Measurements from ENCODE around the gene SFXN3. TPM values are rescaled to one million over a fixed set of nuclear protein-coding genes. Genes with fewer than 3 reads are reported as not detected.

The SFXN3 gene
- total RNA-seq, 1 donor from 2014 or later: 0.09 TPM

DNA sequence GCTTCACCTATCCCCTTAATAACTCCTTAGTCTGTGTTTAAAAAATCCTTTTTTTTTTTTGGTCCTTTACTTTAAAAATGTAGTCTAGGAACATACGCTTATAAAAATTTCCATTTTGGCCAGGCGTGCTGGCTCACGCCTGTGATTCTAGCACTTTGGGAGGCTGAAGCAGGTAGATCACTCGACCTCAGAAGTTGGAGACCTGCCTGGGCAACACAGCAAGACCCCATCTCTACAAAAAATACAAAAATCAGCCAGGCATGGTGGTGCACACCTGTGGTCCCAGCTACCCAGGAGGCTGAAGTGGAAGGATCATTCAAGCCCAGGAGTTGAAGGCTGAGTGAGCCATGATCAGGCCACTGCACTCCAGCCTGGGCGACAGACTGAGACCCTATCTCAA lies 45.6 kb downstream of the SFXN3 start:
- TF ChIP-seq EZH2phosphoT487 (IDR thresholded peaks at IDR 0.05) (no peak), EZH2 (IDR thresholded peaks at IDR 0.05) (no peak)
- TF ChIP-seq, protein P1, sequence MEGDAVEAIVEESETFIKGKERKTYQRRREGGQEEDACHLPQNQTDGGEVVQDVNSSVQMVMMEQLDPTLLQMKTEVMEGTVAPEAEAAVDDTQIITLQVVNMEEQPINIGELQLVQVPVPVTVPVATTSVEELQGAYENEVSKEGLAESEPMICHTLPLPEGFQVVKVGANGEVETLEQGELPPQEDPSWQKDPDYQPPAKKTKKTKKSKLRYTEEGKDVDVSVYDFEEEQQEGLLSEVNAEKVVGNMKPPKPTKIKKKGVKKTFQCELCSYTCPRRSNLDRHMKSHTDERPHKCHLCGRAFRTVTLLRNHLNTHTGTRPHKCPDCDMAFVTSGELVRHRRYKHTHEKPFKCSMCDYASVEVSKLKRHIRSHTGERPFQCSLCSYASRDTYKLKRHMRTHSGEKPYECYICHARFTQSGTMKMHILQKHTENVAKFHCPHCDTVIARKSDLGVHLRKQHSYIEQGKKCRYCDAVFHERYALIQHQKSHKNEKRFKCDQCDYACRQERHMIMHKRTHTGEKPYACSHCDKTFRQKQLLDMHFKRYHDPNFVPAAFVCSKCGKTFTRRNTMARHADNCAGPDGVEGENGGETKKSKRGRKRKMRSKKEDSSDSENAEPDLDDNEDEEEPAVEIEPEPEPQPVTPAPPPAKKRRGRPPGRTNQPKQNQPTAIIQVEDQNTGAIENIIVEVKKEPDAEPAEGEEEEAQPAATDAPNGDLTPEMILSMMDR (IDR thresholded peaks at IDR 0.05): no peak
- Histone ChIP-seq H3K36me3 (no peaks in the 10 kb centered on the region), H3F3A (ENCODE audit: low read depth) (no peaks in the 10 kb centered on the region), H3K79me2 (ENCODE audit: low read depth) (no peaks in the 10 kb centered on the region), H3K4me3 (no peak overlapping the region), H2AFZ (replicated peaks) (no peak overlapping the region), H3K4me1 (no peaks in the 10 kb centered on the region), H3K4me2 (no peak overlapping the region), H4K20me1 (ENCODE audit: low read depth) (peaks cover 24% of the 10 kb centered on the region), H3K9ac (no peak overlapping the region), H3K27me3 (peaks cover 98% of the 10 kb centered on the region), H3K9me3 (ENCODE audit: low read depth) (no peaks in the 10 kb centered on the region), H3K27ac (no peak overlapping the region)
- Mint-ChIP-seq H3K9me3 (no peaks in the 10 kb centered on the region), H3K36me3 (no peaks in the 10 kb centered on the region), H3K4me1 (peaks cover 13% of the 10 kb centered on the region), H3K27ac (no peak overlapping the region), H3K27me3 (ENCODE audit: insufficient read depth, low read depth) (peaks cover 57% of the 10 kb centered on the region), H3K4me3 (no peak overlapping the region)
- no peak for DNase-seq (ENCODE audit: low spot score)

DNA sequence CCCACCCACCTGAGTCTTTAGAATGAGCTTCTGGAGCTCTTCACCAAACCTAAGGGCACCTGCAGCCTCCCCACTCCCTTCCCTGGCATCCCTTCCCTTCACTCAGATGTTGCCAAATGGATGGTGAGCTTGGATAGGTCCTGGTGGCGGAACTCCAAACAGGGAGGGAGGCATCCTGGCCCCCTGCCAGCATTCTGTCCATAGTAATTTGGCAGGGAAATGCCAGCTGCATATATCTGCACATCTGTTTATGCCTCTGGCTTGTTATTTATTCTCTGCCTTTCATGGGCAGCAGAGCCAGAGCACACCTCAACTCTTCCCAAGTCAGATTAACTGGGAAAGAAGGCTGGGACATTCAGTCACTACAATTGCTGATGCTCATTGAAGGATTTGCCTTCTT lies 48.8 kb downstream of the SFXN3 start:
- H3K4me2 ChIP-seq: no peak overlapping the region
- no peak overlapping the region for H3K9ac ChIP-seq
- no peak overlapping the region for H3K4me3 ChIP-seq
- no peak for TF ChIP-seq EZH2phosphoT487 (IDR thresholded peaks at IDR 0.05)
- TF ChIP-seq EZH2 (IDR thresholded peaks at IDR 0.05): no peak
- TF ChIP-seq, protein P1 (IDR thresholded peaks at IDR 0.05): no peak
- peaks cover 98% of the 10 kb centered on the region for H3K27me3 ChIP-seq
- DNase-seq (ENCODE audit: low spot score): no peak
- no peaks in the 10 kb centered on the region for H3K36me3 ChIP-seq
- H2AFZ ChIP-seq (replicated peaks): no peak overlapping the region
- H3K27ac Mint-ChIP-seq: no peak overlapping the region
- no peaks in the 10 kb centered on the region for H3K9me3 Mint-ChIP-seq
- H3K27ac ChIP-seq: no peak overlapping the region
- H3F3A ChIP-seq (ENCODE audit: low read depth): no peaks in the 10 kb centered on the region
- H3K79me2 ChIP-seq (ENCODE audit: low read depth): no peaks in the 10 kb centered on the region
- no peaks in the 10 kb centered on the region for H3K9me3 ChIP-seq (ENCODE audit: low read depth)
- H3K4me3 Mint-ChIP-seq: no peak overlapping the region
- peaks cover 42% of the 10 kb centered on the region for H3K27me3 Mint-ChIP-seq (ENCODE audit: insufficient read depth, low read depth)
- H3K4me1 ChIP-seq: no peaks in the 10 kb centered on the region
- peaks cover 20% of the 10 kb centered on the region for H4K20me1 ChIP-seq (ENCODE audit: low read depth)
- no peaks in the 10 kb centered on the region for H3K36me3 Mint-ChIP-seq
- peaks cover 10% of the 10 kb centered on the region for H3K4me1 Mint-ChIP-seq

DNA sequence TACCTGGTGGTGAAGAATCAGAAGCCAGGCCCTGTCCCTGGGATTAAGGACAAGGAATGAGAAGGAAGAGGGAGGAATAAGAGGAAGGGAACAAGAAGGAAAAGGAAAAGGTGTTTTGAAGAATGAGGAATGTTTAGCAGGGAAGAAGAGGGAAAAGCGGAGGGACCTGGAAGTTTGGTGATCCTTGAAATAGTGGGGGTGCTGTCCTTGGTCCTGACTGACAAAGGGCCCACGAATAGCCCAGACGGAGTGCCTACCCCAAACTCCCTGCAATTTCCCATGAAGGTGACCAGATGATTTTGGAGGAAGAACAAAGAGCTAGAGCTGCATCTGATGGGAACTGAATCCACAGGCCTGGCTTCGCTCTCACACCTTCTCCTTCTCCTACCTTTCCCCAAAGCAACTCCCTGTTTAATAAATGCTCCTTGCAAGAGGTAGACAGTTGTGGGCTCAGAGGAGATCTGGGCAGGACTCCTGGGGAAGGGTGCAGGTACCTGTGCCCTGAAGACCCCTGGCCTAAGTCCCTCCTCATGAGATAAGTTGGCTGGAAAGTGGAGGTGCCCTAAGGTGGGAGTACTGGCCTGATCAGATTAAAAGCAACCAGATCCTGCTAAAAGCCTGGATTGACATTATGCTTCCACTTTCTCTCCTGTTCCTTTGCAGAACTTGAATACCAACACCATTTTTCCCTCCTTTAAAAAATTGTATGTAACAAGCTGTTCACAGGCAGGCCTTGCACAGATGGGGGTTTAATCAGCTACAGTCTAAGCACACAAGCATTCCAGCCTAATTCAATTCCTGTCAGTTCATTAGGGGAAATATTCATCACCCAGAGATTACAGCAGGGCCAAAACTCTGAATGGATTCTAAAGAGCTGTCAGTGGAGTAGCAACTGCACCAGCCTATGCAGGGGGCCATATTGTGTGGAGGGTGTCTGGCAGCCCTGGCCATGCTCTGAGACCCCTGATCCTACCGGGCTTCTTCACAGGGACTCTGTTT lies 50.2 kb downstream of the SFXN3 start:
- Histone ChIP-seq H3K36me3 (no peaks in the 10 kb centered on the region), H3K27ac (no peak overlapping the region), H3K79me2 (ENCODE audit: low read depth) (no peaks in the 10 kb centered on the region), H3K4me3 (no peak overlapping the region), H4K20me1 (ENCODE audit: low read depth) (peaks cover 12% of the 10 kb centered on the region), H3K4me1 (no peaks in the 10 kb centered on the region), H3K9me3 (ENCODE audit: low read depth) (no peaks in the 10 kb centered on the region), H2AFZ (replicated peaks) (no peak overlapping the region), H3K4me2 (no peak overlapping the region), H3K27me3 (peaks cover 98% of the 10 kb centered on the region), H3K9ac (no peak overlapping the region), H3F3A (ENCODE audit: low read depth) (no peaks in the 10 kb centered on the region)
- Mint-ChIP-seq H3K27me3 (ENCODE audit: insufficient read depth, low read depth) (peaks cover 38% of the 10 kb centered on the region), H3K9me3 (no peaks in the 10 kb centered on the region), H3K4me1 (peaks cover under 1% of the 10 kb centered on the region), H3K27ac (no peak overlapping the region), H3K36me3 (no peaks in the 10 kb centered on the region), H3K4me3 (no peak overlapping the region)
- DNase-seq (ENCODE audit: low spot score): peak; percentile 70
- TF ChIP-seq, protein P1 (IDR thresholded peaks at IDR 0.05): no peak
- TF ChIP-seq EZH2 (IDR thresholded peaks at IDR 0.05): peak; percentile 30
